Panc1 (cell line): ENCODE measurements around the gene CYRIA.

Experiments
- CTCF ChIP-seq: fragments of 450-650 bp; IDR thresholded peaks from 2 replicates; pipeline ENCODE4 v1.5.1; 2017; ENCODE audit warnings: mild to moderate bottlenecking
- POLR2AphosphoS5 ChIP-seq: IDR thresholded peaks from 2 replicates; pipeline ENCODE4 v1.6.1; 2012; ENCODE audit warnings: mild to moderate bottlenecking, low read depth, low read length, moderate library complexity
- REST ChIP-seq, 2 experiments: IDR thresholded peaks; 2 replicates each; pipeline ENCODE4 v1.6.1; 2011 to 2012; ENCODE audit warnings: low read depth in 2 of 2, control low read depth in 1 of 2, low read length in 1 of 2, mild to moderate bottlenecking in 1 of 2, moderate library complexity in 1 of 2; ENCODE audit not compliant: insufficient read depth in 1 of 2
- SIN3A ChIP-seq: IDR thresholded peaks from 2 replicates; pipeline ENCODE4 v1.6.1; 2012; ENCODE audit warnings: low read depth, mild to moderate bottlenecking, low read length, moderate library complexity, borderline replicate concordance; ENCODE audit not compliant: insufficient read depth
- TCF7L2 ChIP-seq: IDR thresholded peaks from 2 replicates; pipeline ENCODE4 v1.6.1; 2011; ENCODE audit warnings: mild to moderate bottlenecking, low read depth, low read length, inconsistent platforms

GRCh38 chr2:16663121-16663905 is 2.3 kb downstream of the CYRIA start:
- no peak for TF ChIP-seq CTCF
- no peak for TF ChIP-seq REST (IDR thresholded peaks at IDR 0.05; ENCODE audit: insufficient read depth in 1 of 2, low read depth in 2 of 2, low read length in 1 of 2)
- no peak for TF ChIP-seq TCF7L2
- no peak for TF ChIP-seq SIN3A
- no peak for TF ChIP-seq POLR2AphosphoS5
